Measurements from ENCODE around the gene MDFI. TPM values are rescaled to one million over a fixed set of nuclear protein-coding genes. Genes with fewer than 3 reads are reported as not detected.
A peak's percentile ranks its signal among the peaks of the same experiment; 100 is the strongest.

The MDFI gene
- total and polyA plus RNA-seq, 9 of the 15 experiments (the other 6 are each of a cell fraction or from before 2014, with no cell fraction given): not detected

DNA sequence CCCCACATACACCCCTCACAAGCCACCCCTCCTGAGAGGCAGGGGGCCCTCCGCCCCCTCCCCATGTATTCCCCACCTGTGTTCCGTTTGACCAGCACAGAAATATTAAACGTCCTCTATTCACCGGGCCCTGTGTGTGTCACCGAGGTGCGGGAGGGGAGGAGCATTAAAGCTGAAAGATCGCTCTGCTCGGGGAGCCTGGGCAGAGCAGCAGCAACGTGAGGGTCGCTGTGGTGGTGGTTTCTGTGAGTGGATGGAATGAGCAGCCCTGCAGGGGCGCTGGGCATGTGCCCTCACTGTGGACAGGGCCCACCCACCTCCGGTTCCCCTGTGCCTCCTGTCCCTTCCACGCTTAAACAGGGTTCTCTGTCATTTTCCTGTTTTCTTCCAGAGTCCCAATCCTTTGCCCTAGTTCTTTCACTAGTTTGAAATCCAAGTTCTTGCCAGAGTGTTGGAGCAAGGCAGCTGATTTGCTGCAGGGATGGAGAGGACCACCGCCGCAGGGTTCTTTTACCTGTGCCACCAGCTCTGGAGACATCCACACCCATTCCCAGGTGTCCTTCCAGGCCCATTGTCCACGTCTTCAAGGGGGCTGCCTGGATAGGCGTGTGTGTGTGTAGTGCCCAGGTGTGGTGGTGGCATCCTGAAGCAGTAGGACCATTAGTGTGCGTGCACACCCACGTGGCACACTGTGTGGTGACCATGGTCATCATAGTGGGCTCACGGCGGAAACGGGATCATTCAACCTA, 37.6 kb upstream of the MDFI start:
- BruUV-seq (replicated peaks): no TSS peak
- ATAC-seq: no peak

More for the DNA sequence above, 37.6 kb upstream of the MDFI start:
- Histone ChIP-seq H3K9ac (ENCODE audit: insufficient read depth in 1 of 2, low read depth in 2 of 2, low read length in 2 of 2) (0 out of 4 replicates have a peak overlapping the region, but pooled peaks of 1 of the 2 experiments have one; percentile 64), H3K9me1 (ENCODE audit: control insufficient read depth, insufficient read depth, low read length) (peaks cover 12% of the 10 kb centered on the region), H3K4me1 (replicated peaks in 1 of 2; ENCODE audit: control insufficient read depth in 2 of 2, insufficient read depth in 2 of 2, low read length in 2 of 2) (peaks cover 0 to 13% of the 10 kb centered on the region in 2 experiments; a peak in 3 of 5 replicates), H4K20me1 (replicated peaks; ENCODE audit: control insufficient read depth, insufficient read depth, low read length) (0 out of 2 replicates have a peak, but pooled peaks cover 9% of the 10 kb centered on the region), H2AFZ (ENCODE audit: low read depth, low read length) (no peak overlapping the region), H3K9me3 (replicated peaks; ENCODE audit: control insufficient read depth, insufficient read depth, low read depth, low read length) (no peaks in the 10 kb centered on the region), H3K4me2 (ENCODE audit: insufficient read depth, low read length) (no peak overlapping the region), H3K27me3 (ENCODE audit: control insufficient read depth in 2 of 2, insufficient read depth in 2 of 2, low read length in 2 of 2) (peaks cover 7 to 15% of the 10 kb centered on the region in 2 experiments; a peak in 3 of 5 replicates), H3K36me3 (ENCODE audit: control insufficient read depth, insufficient read depth, low read length) (peaks cover 9% of the 10 kb centered on the region; the same call in 1 of the 3 replicates), H3K79me2 (ENCODE audit: control insufficient read depth, insufficient read depth, low read length) (no peaks in the 10 kb centered on the region), H3K27ac (ENCODE audit: extremely low read depth, low read depth, low read length) (no peak overlapping the region), H3K4me3 (no peak overlapping the region)
- 42% methylated on average over 21 of the region's 22 CpGs for WGBS (ENCODE audit: insufficient coverage, low coverage, missing lambda C conversion rate)
- TF ChIP-seq POLR2A (conservative IDR thresholded peaks at IDR 0.05) (0 out of 2 replicates have a peak, but pooled peaks have one; percentile 10), POLR2G (IDR thresholded peaks at IDR 0.05; ENCODE audit: low read depth, low read length) (0 out of 2 replicates have a peak, but pooled peaks have one; percentile 25), YBX1 (IDR thresholded peaks at IDR 0.05) (no peak), SETDB1 (IDR thresholded peaks at IDR 0.05; ENCODE audit: low read length) (no peak)
- TF ChIP-seq, protein P1, sequence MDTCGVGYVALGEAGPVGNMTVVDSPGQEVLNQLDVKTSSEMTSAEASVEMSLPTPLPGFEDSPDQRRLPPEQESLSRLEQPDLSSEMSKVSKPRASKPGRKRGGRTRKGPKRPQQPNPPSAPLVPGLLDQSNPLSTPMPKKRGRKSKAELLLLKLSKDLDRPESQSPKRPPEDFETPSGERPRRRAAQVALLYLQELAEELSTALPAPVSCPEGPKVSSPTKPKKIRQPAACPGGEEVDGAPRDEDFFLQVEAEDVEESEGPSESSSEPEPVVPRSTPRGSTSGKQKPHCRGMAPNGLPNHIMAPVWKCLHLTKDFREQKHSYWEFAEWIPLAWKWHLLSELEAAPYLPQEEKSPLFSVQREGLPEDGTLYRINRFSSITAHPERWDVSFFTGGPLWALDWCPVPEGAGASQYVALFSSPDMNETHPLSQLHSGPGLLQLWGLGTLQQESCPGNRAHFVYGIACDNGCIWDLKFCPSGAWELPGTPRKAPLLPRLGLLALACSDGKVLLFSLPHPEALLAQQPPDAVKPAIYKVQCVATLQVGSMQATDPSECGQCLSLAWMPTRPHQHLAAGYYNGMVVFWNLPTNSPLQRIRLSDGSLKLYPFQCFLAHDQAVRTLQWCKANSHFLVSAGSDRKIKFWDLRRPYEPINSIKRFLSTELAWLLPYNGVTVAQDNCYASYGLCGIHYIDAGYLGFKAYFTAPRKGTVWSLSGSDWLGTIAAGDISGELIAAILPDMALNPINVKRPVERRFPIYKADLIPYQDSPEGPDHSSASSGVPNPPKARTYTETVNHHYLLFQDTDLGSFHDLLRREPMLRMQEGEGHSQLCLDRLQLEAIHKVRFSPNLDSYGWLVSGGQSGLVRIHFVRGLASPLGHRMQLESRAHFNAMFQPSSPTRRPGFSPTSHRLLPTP (IDR thresholded peaks at IDR 0.05; ENCODE audit: borderline replicate concordance, extremely low read depth, insufficient read length): no peak
- in situ Hi-C loops (cut with MboI) (loop anchor here (5.0 kb wide), 1 partner anchor 82 kb away; no protein-coding TSS in a partner anchor), intact Hi-C loops (cut with micrococcal nuclease) (loop anchor here (5.0 kb wide), 1 partner anchor 177 kb away; the partner anchor contains the start of gene FRS3)
- FAIRE-seq (no peak), DNase-seq (ENCODE audit: extremely low read depth in 1 of 4, low spot score in 3 of 4) (no peak)
- ChIA-PET POLR2A (no interaction called here), CTCF (ENCODE audit: low intra/inter-chr PET ratio) (interaction anchor here (0.6 to 4.1 kb wide), 4 partner anchors 83 to 232 kb away, joined by 3 to 53 read pairs (median 9); no protein-coding TSS in a partner anchor)
